Measurements from ENCODE around the gene PTBP3.
"Not testable (repeated sequence)": the region's sequence is repeated elsewhere in the genome, so short reads cannot be mapped to it uniquely, and the experiment has no call there.

The PTBP3 gene, protein sequence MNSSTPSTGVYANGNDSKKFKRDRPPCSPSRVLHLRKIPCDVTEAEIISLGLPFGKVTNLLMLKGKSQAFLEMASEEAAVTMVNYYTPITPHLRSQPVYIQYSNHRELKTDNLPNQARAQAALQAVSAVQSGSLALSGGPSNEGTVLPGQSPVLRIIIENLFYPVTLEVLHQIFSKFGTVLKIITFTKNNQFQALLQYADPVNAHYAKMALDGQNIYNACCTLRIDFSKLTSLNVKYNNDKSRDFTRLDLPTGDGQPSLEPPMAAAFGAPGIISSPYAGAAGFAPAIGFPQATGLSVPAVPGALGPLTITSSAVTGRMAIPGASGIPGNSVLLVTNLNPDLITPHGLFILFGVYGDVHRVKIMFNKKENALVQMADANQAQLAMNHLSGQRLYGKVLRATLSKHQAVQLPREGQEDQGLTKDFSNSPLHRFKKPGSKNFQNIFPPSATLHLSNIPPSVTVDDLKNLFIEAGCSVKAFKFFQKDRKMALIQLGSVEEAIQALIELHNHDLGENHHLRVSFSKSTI

DNA sequence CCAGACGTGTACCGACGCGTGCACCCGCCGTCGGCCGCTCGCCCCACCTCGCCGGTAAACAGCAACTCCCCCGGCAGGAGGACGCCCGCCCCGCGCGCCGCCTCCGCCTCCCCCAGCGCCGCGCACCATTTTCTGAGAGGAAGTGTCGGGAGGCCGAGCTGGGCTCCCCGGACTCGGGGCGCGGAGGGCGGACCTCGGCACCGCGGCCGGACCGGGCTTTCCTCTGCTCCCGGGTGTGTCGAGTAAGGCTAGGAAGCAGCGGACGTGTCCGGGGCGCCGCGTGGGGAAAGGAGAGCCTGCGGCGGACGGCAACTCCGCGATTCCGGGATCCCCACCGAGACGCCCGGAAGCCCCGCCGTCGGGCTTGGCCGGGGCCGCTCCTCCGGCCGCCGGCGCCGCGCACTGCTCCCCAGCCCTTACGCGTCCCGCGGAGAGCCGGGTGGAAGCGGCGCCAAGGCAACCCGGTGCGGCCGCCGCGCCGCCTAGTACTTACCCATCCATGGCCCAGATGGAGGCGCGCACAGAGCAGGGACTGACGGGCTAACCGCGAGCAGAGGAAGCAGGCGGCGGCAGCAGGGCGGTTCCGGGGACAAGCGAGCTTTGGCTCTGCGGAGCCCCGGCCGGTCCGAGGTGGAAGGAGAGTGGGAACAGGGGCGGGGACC, at the start of gene PTBP3:
TSS of gene PTBP3 (minus strand) at position 643 of the 662 bp plus-strand sequence. CDS start 35,754 bp downstream, outside the sequence.
- DNase-seq, result peak; percentile 62

- no peak for DNase-seq
Observed at GRCh38 chr9:112382501-112383364, 49.3 kb upstream of the PTBP3 start.

- no peak for DNase-seq
Observed at GRCh38 chr9:112382066-112382465, 48.6 kb upstream of the PTBP3 start.

DNA sequence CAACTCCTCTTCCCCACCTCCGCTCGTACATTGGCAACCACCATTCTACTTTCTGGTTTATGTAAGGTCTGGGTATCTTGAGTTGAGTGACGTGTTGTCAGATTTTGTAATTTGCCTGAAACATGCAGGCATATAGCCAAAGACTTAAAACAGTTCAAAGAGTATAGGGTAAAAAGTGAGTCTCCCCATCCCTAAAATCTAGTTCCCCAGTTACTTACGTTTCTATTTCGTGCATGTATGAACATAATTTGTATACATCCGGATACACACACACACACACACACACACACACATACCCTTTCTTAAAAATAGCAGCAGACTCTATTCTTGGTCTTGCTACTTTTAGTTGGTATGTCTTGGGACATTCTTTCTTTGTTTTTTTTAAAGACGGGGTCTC, 47.4 kb upstream of the PTBP3 start:
- no peak for DNase-seq

- peak; percentile 52 for DNase-seq
Observed at GRCh38 chr9:112380102-112380824, 46.8 kb upstream of the PTBP3 start, which contains the start of gene HSDL2. Gene HSDL2 (plus strand): TSS chr9:112380108. CDS start chr9:112380164, 56 bp downstream.

DNA sequence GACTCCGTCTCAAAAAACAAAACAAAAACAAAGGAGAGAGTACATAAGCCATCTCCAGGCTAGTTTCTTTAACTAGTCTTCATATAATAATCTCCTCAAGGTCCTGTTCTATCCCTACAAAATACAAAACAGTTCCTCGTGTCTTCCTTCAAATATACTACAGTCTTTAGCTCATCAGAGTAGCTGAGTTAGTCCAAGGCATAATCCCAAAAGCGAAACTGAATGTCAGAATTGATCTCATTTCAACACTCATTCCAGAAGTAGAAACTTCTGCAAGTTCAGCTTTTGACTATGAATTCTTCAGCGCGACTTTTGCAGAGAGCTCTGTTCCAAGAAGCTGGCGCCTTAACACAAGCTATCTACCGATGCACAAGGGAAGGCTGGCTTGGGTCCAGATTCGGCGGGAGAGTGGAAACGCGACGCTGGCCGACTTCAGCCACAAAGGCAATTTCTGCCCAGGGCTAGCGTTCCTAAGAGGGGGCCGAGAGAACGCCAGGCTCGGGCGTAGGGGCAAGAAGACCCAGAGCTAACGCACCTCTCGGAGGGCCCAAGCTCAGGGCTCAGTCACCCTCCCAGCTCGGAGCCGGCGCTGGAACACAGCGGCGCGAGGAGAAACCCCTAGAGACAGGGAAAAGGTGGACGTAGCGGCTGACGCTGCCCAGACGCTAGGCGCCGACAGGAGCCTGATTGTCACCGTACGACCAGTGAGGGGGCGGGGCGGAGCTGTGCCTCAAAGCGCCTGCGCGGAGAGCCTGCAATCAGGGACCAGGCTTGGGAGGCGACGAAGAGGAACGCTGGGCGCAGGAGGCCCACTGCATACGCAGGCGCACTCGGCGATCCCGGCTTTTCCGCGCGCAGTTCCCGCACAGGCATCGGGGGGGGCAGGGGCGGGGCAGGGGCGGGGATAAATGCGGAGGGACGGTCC, 46.0 kb upstream of the PTBP3 start:
- peak; percentile 98 for DNase-seq

DNA sequence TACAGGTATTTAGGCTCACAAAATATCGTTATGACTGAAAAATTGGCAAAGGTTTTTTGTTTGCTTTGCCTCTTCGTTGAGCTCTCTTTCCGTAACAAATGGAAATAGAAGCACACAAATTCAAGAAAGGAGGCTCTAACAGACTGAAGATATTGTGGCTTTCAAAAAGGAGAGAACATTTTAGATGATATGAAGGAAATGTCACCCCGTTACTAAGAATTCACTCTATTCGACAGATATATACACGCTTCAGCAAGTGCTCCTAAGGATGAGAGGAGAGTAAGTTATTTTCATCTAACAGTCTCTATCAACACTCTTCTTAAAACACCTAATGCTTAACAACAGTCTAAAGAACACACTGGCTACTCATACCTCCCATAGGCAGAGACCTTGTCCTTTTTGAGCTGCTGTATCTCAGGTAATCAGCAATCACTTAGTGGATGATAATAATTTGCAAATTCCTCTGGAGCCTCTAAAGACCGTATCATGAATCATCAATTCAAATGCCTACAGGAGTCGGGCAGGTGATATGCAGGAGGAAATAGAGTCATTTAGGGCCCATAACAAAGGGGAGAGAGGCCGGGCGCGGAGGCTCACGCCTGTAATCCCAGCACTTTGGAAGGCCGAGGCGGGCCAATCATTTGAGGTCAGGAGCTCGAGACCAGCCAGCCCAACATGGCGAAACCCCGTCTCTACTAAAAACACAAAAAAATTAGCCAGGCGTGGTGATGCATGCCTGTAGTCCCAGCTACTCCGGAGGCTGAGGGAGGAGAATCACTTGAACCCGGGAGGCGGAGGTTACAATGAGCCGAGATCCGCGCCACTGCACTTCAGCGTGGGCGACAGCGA, 45.1 kb upstream of the PTBP3 start:
- DNase-seq, result peak; percentile 27

DNA sequence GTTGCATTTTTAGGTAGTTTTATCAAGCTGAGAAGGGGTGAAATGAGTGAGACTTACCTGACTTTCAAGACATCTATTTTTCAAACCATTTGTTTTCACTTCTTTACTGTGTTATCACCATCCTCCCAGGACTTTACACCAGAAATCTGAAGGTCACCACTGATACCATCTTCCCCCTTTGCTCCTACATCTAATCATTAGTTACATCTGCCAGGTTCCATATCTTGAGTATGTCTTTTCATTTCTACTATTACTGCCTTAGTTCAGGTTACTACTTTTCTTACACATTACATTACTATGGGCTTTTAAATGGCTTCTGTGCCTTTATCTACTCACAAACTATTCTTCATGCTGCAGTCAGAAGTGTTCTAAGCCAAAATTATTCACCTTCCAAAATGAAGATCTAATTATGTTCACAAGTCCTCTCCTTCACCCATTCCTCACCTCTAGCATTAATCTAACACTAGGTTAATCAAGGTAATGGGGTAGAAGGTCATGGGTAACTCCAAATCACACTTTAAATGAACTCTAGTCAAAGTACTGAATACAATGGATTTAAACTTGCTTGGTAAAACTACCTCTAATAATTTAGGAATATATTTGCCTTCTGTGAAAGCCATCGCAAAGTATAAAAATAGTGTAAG, 44.4 kb upstream of the PTBP3 start:
- no peak for DNase-seq

DNA sequence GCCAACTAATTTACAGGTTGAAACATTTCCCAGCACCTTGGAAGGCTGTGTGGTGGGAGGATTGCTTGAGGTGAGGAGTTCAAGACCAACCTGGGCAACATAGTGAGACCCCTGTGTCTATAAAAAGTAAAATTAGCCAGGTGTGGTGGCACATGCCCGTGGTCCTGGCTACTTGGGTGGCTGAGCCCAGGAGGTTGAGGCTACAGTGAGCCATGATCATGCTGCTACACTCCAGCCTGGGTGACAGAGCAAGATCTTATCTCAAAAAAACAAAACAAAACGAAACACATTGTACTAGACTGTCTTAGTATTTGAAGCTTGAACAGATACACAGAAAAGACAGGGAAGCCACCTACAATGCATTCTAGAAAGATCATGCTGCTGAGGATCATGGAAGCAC, 43.7 kb upstream of the PTBP3 start:
- DNase-seq, result no peak

GRCh38 chr9:112375361-112375760, 41.9 kb upstream of the PTBP3 start:
- no peak for DNase-seq

DNA sequence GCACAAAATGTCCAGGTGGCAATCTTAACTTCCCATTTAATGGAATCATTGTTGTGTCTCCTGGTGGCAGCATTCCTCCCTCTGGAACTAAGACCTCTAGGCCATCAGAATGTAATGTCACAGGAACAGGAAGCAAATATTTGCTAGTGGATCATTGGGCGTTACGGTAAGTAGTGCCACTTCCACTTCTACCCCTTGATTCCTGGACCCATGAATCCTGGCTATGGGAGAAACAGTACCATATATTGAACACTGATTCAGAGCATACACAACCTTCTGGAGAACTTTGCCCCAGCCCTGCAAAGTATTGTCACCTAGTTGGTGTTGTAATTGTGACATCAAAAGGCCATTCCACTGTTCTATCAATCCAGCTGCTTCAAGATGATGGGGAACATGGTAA, 40.8 kb upstream of the PTBP3 start:
- DNase-seq, result not testable (repeated sequence)

DNA sequence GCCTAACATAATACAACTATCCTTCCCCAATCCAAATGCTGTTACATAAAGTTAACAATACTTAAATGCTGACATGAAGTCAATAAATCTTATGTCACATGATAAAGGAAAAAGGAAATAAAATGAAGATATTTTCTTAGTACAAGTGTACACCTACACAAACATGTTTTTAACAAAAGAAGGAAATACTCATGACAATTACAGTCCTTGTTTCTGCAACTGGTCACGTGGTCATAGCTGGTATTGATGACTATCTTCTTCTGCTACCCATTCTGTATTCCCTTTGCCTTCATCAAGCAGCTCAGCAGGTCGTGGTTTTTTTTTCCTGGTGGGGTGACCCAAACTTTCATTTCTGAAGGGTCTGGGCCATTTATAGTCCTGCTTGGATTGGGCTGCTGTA, 40.2 kb upstream of the PTBP3 start:
- not testable (repeated sequence) for DNase-seq

DNA sequence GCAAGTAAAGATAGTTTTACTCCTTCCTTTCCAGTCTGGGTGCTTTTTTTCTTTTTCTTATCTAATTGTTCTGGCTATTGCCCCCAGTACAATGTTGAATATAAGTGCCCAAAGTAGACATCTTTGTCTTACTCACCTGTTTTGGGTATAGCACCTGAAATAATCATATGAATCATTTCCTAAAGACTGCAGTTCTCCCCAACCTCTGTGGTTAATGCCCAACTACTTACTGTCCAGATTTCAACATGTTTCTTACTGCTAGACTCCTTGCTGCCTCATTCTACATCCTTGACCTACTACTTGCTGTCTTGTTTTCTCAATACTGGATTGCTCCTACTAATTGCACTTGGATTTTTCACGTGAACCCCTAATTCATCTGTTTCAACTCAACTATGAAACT, 37.6 kb upstream of the PTBP3 start:
- no peak for DNase-seq

GRCh38 chr9:112369817-112370216, 36.4 kb upstream of the PTBP3 start:
- DNase-seq, result no peak

DNA sequence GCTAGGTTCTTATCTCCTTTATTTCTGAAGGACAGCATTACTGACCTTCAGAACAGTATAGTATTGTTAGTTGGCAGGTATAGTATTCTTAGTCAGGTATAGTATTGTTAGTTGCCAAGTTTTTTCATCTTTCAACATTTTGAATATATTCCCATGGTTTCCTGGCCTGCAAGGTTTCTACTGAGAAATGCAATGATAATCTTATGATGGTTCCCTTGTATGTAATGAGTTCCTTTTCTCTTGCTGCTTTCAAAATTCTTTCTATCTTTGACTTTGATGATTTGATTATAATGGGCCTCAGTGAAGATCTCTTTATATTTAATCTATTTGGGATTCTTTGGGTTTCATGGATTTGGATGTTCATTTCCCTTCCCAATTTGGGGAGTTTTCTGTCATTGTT, 34.0 kb upstream of the PTBP3 start:
- no peak for DNase-seq

DNA sequence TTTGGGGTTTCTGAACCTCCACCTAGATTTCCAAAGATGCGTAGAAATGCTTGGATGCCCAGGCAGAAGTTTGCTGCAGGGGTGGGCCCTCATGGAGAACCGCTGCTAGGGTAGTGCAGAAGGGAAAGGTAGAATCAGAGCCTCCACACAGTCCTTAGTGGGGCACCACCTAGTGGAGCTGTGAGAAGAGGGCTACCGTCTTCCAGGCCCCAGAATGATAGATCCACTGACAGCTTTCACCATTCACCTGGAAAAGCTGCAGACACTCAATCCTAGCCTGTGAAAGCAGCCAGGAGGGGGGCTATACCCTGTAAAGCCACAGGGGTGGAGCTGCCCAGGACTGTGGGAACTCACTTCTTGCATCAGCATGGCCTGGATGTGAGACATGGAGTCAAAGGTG, 33.2 kb upstream of the PTBP3 start:
- DNase-seq, result no peak

- DNase-seq, result not testable (repeated sequence)
Observed at GRCh38 chr9:112365257-112365656, 31.8 kb upstream of the PTBP3 start.

- no peak for DNase-seq
Observed at GRCh38 chr9:112364761-112365160, 31.3 kb upstream of the PTBP3 start.

GRCh38 chr9:112361601-112362000, 28.2 kb upstream of the PTBP3 start:
- peak; percentile 55 for DNase-seq

Measured in NCI-H1105 treated with DMSO at 0.1 percent for 48 hours (cell line).